GM18873 (cell line): ENCODE measurements around the gene ANKRD11.
"Not testable (repeated sequence)": the region's sequence is repeated elsewhere in the genome, so short reads cannot be mapped to it uniquely, and the experiment has no call there.

Source experiments
- ATAC-seq: cut with Tn5 transposase; IDR thresholded peaks from one replicate; pipeline ENCODE4 v1.9.1; 2021; ENCODE audit warnings: mild to moderate bottlenecking, moderate library complexity, moderate number of reproducible peaks; ENCODE audit not compliant: unreplicated experiment, low FRiP score

The ANKRD11 gene

DNA sequence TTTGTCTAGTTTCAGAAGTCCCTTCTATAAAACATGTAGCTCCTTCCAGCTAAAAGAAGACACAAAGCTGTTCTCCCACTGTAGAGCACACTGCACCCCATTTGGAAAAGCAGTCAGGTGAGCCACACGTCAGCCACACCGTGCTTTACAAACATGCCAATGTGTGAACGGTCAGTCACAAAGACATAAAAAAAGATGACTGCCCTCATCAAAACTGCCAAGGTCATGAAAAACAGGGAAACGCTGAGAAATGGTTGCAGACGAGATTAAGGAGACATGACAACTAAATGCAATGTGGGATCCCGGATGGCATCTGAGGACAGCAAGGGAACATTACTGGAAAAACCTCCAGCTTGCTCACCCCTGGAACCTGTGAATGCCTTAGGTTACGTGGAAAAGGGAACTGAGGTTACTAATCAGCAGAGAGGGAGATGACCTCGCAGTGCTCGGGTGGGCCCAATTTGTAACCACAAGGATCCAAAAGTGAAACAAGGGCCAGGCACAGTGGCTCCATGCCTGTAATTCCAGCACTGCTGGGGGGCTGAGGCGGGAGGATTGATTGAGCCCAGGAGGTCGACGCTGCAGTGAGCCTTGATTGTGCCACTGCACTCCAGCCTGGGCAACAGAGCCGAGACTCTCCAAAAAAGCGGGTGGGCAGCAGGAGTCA, 8.1 kb downstream of the ANKRD11 start:
- no peak for ATAC-seq

- no peak for ATAC-seq
Observed at GRCh38 chr16:89481356-89481955, 8.9 kb downstream of the ANKRD11 start.

- no peak for ATAC-seq
Observed at GRCh38 chr16:89478576-89479221, 11.7 kb downstream of the ANKRD11 start.

DNA sequence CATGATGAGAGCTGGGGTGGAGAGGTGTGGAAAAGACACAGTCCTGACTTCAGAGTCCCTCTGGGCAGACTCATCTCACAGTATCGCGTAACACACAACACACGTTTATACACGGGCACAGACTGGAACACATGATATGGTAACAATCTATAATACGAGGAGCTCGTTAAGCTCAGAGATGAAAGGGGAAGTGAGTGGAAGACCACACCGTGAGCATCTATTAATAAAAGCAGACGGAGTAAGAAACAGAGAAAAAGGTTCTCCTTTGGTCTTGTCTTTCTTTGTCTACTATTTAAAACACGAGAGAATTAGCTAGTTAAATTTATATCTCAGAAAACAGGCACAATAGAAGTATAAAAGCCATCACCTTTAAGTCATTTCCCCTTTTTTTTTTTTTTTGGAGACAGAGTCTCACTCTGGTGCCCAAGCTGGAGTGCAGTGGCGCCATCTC, 13.5 kb downstream of the ANKRD11 start:
- no peak for ATAC-seq

DNA sequence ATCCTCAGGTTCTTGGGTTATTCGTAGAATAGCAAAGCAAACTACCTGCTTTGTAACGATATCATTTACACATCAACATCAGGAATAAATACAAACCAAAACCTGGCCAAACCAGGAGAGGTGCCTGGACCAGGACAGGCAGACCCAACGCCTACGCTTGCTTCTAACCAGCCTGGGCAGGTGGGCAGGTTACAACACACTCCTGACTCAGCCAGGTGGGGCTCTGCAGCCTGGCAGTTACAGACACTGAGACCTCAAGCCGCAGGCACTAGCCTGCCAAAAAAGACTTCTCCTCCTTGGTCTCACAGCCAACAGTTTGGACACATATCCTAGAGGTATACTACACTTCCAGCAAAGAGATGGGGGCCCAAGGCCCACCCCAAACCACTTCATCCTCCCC, 14.0 kb downstream of the ANKRD11 start:
- ATAC-seq, result no peak

DNA sequence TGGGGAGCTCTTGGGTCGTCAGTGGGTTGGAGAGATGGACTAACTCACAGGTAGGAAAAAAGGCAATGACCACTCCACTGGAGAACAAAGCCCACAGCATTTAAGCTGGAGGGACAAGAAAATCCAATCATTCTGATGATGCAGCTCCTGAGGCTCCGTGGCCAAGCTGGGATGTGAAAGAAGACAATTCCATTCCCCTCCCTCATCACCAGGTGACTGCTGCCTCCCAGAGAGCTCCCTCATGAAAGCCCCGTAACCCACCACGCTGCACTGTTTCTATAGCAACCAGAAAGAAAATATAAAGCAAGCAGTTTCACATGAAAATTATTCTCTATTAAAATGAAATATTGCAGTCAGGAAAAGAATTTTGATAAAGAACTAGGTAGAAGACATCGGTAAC, 15.2 kb downstream of the ANKRD11 start:
- no peak for ATAC-seq

GRCh38 chr16:89473791-89474414, 16.5 kb downstream of the ANKRD11 start:
- no peak for ATAC-seq

DNA sequence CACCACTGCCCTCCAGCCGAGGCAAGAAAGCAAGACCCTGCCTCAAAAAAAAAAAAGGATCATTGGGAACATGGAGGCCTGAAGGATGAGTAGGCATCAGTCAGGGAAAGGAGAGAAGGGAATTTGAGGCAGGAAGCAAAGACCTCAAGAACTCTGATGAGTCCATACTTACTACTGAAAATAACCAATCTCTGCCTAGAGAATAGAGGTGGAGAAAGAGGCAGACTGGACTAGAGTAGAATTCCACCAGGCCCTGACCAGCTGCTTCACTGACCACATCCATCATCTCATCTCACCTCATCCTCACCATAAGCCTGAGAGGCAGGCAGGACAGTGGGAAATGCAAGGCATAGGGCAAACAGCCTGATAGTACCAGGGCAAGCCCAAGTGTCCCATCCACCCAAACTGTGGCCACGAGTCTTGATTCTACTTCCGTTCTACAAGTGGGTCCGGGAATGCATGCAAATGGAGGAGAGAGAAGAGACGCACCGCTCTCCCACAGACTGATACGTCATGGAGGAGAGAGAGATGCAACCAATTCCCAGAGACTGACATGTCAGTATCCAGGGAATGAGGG, 17.1 kb downstream of the ANKRD11 start:
- ATAC-seq, result no peak

- no peak for ATAC-seq
Observed at GRCh38 chr16:89472711-89473075, 17.7 kb downstream of the ANKRD11 start.

DNA sequence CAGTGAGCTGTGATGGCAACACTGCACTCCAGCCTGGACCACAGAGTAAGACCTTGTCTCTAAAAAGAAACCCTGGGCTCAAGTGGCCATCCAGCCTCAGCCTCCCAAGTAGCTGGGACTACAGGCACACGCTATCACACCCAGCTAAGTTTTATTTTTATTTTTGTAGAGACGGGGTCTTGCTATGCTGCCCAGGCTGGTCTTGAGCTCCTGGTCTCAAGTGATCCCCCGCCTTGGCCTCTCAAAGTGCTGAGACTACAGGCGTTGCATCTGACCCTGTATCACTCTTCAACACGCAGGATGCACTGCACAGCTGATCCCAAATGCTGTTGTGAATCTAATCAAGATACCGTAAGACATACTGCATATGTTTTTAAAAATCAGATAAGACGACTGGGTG, 23.0 kb downstream of the ANKRD11 start:
- ATAC-seq, result no peak

GRCh38 chr16:89466920-89467319, 23.4 kb downstream of the ANKRD11 start:
- no peak for ATAC-seq

- ATAC-seq, result not testable (repeated sequence)
Observed at GRCh38 chr16:89463312-89463711, 27.0 kb downstream of the ANKRD11 start.

DNA sequence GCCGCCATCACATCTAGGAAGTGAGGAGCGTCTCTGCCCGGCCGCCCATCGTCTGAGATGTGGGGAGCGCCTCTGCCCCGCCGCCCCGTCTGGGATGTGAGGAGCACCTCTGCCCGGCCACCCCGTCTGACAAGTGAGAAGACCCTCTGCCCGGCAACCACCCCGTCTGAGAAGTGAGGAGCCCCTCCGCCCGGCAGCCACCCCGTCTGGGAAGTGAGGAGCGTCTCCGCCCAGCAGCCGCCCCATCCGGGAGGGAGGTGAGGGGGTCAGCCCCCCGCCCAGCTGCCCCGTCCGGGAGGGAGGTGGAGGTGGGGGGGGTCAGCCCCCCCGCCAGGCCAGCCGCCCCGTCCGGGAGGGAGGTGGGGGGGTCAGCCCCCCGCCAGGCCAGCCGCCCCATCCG, 27.7 kb downstream of the ANKRD11 start:
- not testable (repeated sequence) for ATAC-seq

GRCh38 chr16:89461890-89462289, 28.5 kb downstream of the ANKRD11 start:
- ATAC-seq, result not testable (repeated sequence)

GRCh38 chr16:89460556-89460955, 29.8 kb downstream of the ANKRD11 start:
- ATAC-seq, result no peak

DNA sequence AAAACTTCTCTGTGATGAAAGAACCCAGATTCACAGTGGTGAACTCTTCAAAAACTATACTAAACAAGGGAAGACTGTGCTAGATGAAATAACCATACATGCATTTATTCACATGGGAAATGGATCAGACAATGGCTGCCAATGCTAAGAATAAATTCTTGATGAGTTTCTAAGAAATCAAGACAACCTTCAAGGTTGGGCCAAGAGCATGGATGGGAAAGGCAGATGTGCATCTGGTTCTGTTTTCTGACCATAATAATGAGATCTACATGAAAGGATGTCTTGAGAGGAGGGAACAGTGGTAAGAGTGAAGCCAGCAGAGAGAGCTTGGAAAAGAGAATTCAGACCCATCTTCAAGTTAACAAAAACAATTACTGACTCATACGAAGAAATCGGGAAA, 31.4 kb downstream of the ANKRD11 start:
- ATAC-seq, result no peak

GRCh38 chr16:89458551-89458950, 31.8 kb downstream of the ANKRD11 start:
- no peak for ATAC-seq

GRCh38 chr16:89456419-89456959, 33.9 kb downstream of the ANKRD11 start:
- ATAC-seq, result no peak

DNA sequence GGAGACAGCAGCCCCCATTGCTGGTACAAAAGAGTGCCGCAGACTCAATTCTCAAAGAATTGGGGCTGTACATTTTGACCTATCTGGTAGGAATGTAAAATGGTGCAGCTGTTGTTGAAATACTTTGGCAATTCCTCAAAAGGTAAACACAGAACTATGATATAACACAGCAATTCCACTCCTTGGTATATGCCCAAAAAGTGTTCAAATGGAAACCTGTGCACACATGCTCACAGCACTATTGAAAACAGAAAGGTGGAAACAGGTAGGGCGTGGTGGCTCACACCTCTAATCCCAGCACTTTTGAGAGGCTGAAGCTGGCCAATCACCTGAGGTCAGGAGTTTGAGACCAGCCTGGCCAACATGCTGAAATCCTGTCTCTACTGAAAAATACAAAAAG, 34.7 kb downstream of the ANKRD11 start:
- no peak for ATAC-seq

DNA sequence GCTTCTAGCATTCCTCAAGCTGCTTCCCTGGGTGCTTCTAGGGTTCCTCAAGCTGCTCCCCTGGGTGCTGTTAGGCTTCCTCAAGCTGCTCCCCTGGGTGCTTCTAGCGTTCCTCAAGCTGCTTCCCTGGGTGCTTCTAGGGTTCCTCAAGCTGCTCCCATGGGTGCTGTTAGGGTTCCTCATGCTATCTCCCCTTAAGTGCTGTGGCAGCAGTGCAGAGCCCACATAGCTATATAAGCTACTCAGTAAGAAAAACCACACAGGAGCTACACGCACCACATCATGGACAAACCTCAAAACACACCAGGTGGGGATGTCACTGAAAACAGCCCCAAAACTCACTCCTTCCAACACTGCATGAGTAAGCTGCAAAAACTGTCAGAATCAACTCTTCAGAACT, 35.2 kb downstream of the ANKRD11 start:
- no peak for ATAC-seq
